NB4 (cell line): ENCODE measurements around the gene UBR3.

ENCODE experiments used
- DNase-seq: peaks from one replicate; pipeline ENCODE4 v3.0.0; 2010; ENCODE audit warnings: low read depth
- H3K4me3 ChIP-seq: one replicate; pipeline ENCODE4 v1.5.1; 2011; ENCODE audit warnings: mild to moderate bottlenecking, low read depth, low read length, moderate library complexity
- CTCF ChIP-seq: IDR thresholded peaks from one replicate; pipeline ENCODE4 v1.5.1; 2012; ENCODE audit warnings: low read depth, low read length
- MAX ChIP-seq: IDR thresholded peaks from 2 replicates; pipeline ENCODE4 v1.6.1; 2011; ENCODE audit warnings: low read depth, low read length
- MYC ChIP-seq: IDR thresholded peaks from 2 replicates; pipeline ENCODE4 v1.6.1; 2011; ENCODE audit warnings: low read depth, low read length
- POLR2A ChIP-seq: IDR thresholded peaks from 2 replicates; pipeline ENCODE4 v1.6.1; 2011; ENCODE audit warnings: mild to moderate bottlenecking; ENCODE audit not compliant: insufficient read length; ENCODE audit errors: extremely low read depth

The UBR3 gene

GRCh38 chr2:169822036-169822435 is 5.2 kb upstream of the UBR3 start:
- TF ChIP-seq MAX (no peak), MYC (no peak), POLR2A (no peak)
- peak overlapping the region; percentile 99 for H3K4me3 ChIP-seq
- no peak for DNase-seq

- peak overlapping the region; percentile 99 for H3K4me3 ChIP-seq
- DNase-seq = no peak
- TF ChIP-seq MAX (no peak), MYC (no peak), CTCF (no peak), POLR2A (no peak)
Measured at GRCh38 chr2:169822785-169823392, 4.4 kb upstream of the UBR3 start.

- TF ChIP-seq CTCF (no peak), MAX (no peak), MYC (0 out of 2 replicates have a peak, but pooled peaks have one; percentile 19)
- DNase-seq = no peak
- peak overlapping the region; percentile 99 for H3K4me3 ChIP-seq
Measured at GRCh38 chr2:169823996-169824372, 3.3 kb upstream of the UBR3 start.

GRCh38 chr2:169824373-169825333 is 2.6 kb upstream of the UBR3 start, which contains the start of gene METTL5:
Gene METTL5, minus strand, starts transcription at chr2:169824905. Its CDS starts 308 bp downstream, at chr2:169824597.
- peak; percentile 93 for DNase-seq
- H3K4me3 ChIP-seq = peak within 1 kb of the TSS; percentile 99
- TF ChIP-seq POLR2A (peak; percentile 86), CTCF (peak; percentile 85), MYC (peak; percentile 80), MAX (peak; percentile 80)

GRCh38 chr2:169828141-169828811 is 1.0 kb downstream of the UBR3 start:
- H3K4me3 ChIP-seq = peak overlapping the region; percentile 83
- DNase-seq = peak; percentile 72
- TF ChIP-seq POLR2A (no peak), CTCF (no peak), MYC (no peak), MAX (peak; percentile 55; the same call in 1 of the 2 replicates)

- no peak for DNase-seq
- no peak for TF ChIP-seq POLR2A
- no peak for TF ChIP-seq MAX
- no peak for TF ChIP-seq MYC
- TF ChIP-seq CTCF = no peak
- H3K4me3 ChIP-seq = no peak overlapping the region
Measured at GRCh38 chr2:169834401-169834800, 7.1 kb downstream of the UBR3 start.
